ENCODE data around the gene SLAIN1. TPM values are rescaled to one million over a fixed set of nuclear protein-coding genes. Genes with fewer than 3 reads are reported as not detected.

The SLAIN1 gene
- total RNA-seq, 1 experiment from 2014 or later, result 314 TPM

- CTCF ChIA-PET, result no interaction called here
- BruUV-seq (replicated peaks), result no TSS peak
Measured at GRCh38 chr13:77733674-77734073, 36.2 kb downstream of the SLAIN1 start.

GRCh38 chr13:77737583-77738200 lies 40.2 kb downstream of the SLAIN1 start:
- no peak overlapping the region for H3K27ac ChIP-seq (ENCODE audit: low read depth, low read length, poor library complexity, severe bottlenecking)
- peaks cover 77% of the 10 kb centered on the region for H3K36me3 ChIP-seq (ENCODE audit: insufficient read depth, low read length, poor library complexity, severe bottlenecking)
- H3K9me3 ChIP-seq (ENCODE audit: low read depth, low read length, poor library complexity, severe bottlenecking), result no peaks in the 10 kb centered on the region
- no TSS peak for BruUV-seq (replicated peaks)
- no peak for TF ChIP-seq CTCF (conservative IDR thresholded peaks at IDR 0.05; ENCODE audit: low read depth, low read length)
- TF ChIP-seq EZH2 (IDR thresholded peaks at IDR 0.05; ENCODE audit: borderline replicate concordance, low read depth, low read length, poor library complexity, severe bottlenecking), result no peak
- peaks cover 71% of the 10 kb centered on the region for H3K4me1 ChIP-seq (ENCODE audit: insufficient read depth, low read length, poor library complexity, severe bottlenecking)
- no peak overlapping the region for H3K4me3 ChIP-seq (ENCODE audit: low read depth, low read length, poor library complexity, severe bottlenecking)
- intact Hi-C loops (cut with micrococcal nuclease; ENCODE audit: unreplicated experiment), result no loop called here
- CTCF ChIA-PET, result no interaction called here
- POLR2A ChIA-PET (ENCODE audit: low non-redundant PET), result no interaction called here
- no peak for DNase-seq (ENCODE audit: low spot score)
- H3K27me3 ChIP-seq (replicated peaks; ENCODE audit: insufficient read depth, low read depth, low read length, poor library complexity), result no peaks in the 10 kb centered on the region

More at GRCh38 chr13:77733674-77734073, 36.2 kb downstream of the SLAIN1 start:
- H3K4me3 ChIP-seq (ENCODE audit: low read depth, low read length, poor library complexity, severe bottlenecking), result no peak overlapping the region
- no peak overlapping the region for H3K27ac ChIP-seq (ENCODE audit: low read depth, low read length, poor library complexity, severe bottlenecking)
- no peak for DNase-seq (ENCODE audit: low spot score)
- POLR2A ChIA-PET (ENCODE audit: low non-redundant PET), result no interaction called here
- H3K4me1 ChIP-seq (ENCODE audit: insufficient read depth, low read length, poor library complexity, severe bottlenecking), result peaks cover 65% of the 10 kb centered on the region
- peaks cover 85% of the 10 kb centered on the region for H3K36me3 ChIP-seq (ENCODE audit: insufficient read depth, low read length, poor library complexity, severe bottlenecking)
- no peak for TF ChIP-seq EZH2 (IDR thresholded peaks at IDR 0.05; ENCODE audit: borderline replicate concordance, low read depth, low read length, poor library complexity, severe bottlenecking)
- TF ChIP-seq CTCF (conservative IDR thresholded peaks at IDR 0.05; ENCODE audit: low read depth, low read length), result no peak
- no peaks in the 10 kb centered on the region for H3K27me3 ChIP-seq (replicated peaks; ENCODE audit: insufficient read depth, low read depth, low read length, poor library complexity)
- no peaks in the 10 kb centered on the region for H3K9me3 ChIP-seq (ENCODE audit: low read depth, low read length, poor library complexity, severe bottlenecking)
- intact Hi-C loops (cut with micrococcal nuclease; ENCODE audit: unreplicated experiment), result no loop called here

- DNase-seq (ENCODE audit: low spot score), result no peak
- ChIA-PET POLR2A (ENCODE audit: low non-redundant PET) (no interaction called here), CTCF (no interaction called here)
- H3K36me3 ChIP-seq (ENCODE audit: insufficient read depth, low read length, poor library complexity, severe bottlenecking), result peaks cover 81% of the 10 kb centered on the region
- H3K4me1 ChIP-seq (ENCODE audit: insufficient read depth, low read length, poor library complexity, severe bottlenecking), result peaks cover 74% of the 10 kb centered on the region
- no peak overlapping the region for H3K4me3 ChIP-seq (ENCODE audit: low read depth, low read length, poor library complexity, severe bottlenecking)
- BruUV-seq (replicated peaks), result no TSS peak
- no peaks in the 10 kb centered on the region for H3K9me3 ChIP-seq (ENCODE audit: low read depth, low read length, poor library complexity, severe bottlenecking)
- H3K27me3 ChIP-seq (replicated peaks; ENCODE audit: insufficient read depth, low read depth, low read length, poor library complexity), result no peaks in the 10 kb centered on the region
- no peak for TF ChIP-seq EZH2 (IDR thresholded peaks at IDR 0.05; ENCODE audit: borderline replicate concordance, low read depth, low read length, poor library complexity, severe bottlenecking)
- TF ChIP-seq CTCF (conservative IDR thresholded peaks at IDR 0.05; ENCODE audit: low read depth, low read length), result no peak
- intact Hi-C loops (cut with micrococcal nuclease; ENCODE audit: unreplicated experiment), result no loop called here
- H3K27ac ChIP-seq (ENCODE audit: low read depth, low read length, poor library complexity, severe bottlenecking), result no peak overlapping the region
Measured at GRCh38 chr13:77740097-77740735, 42.7 kb downstream of the SLAIN1 start.

Data from A673 (cell line).